Measurements from ENCODE around the gene LANCL3. TPM values are rescaled to one million over a fixed set of nuclear protein-coding genes. Genes with fewer than 3 reads are reported as not detected.
A peak's percentile ranks its signal among the peaks of the same experiment; 100 is the strongest.
"Not testable (repeated sequence)": the region's sequence is repeated elsewhere in the genome, so short reads cannot be mapped to it uniquely, and the experiment has no call there.

LANCL3 gene
- total and polyA plus RNA-seq, 9 donors, result 0.13 to 0.60 (median 0.35) TPM

DNA sequence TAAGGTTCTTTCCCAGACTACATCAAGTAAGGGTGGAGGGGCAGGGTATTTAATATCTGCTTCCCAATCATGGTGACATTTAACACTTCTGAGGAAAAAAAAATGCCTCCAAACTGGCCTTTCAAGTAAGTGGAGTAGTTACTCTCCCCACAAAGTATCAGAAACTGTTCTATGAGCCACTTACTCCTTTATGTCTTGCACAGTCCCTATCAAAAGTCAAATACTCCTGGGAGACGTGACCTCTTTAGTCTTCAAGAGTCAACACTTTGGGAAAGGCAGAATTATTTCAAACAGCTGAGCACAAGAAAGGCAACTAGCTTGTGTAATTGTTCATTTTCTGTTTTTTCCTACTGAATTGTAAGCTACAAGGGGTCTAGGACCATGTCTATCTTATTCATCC, 1.1 kb upstream of the LANCL3 start:
- no CpG with 5 or more reads among the region's 1 CpG for WGBS (ENCODE audit: insufficient coverage)

DNA sequence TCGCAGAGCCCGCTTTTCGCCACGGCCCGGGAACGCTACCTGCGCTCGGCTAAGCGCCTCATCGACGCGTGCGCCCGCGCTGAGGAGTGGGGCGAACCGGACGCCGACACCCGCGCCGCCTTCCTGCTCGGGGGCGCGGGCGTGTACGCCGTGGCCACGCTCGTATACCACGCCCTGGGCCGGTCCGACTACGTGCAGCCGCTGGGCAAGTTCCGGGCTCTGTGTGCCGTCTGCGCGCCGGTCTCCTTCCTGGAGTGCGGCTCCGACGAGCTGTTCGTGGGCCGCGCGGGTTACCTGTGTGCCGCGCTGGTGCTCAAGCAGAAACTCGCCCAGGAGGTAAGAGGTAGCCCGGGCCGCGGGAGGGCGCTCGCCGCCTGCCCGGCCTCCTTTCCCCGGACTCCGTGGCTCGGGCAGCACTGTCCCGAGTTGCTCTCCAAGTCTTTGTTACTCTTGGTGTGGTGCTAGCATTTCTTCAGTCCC, 687 bp downstream of the LANCL3 start:
- not testable (repeated sequence) for H3K9me3 ChIP-seq (replicated peaks; ENCODE audit: control insufficient read depth, low read depth, low read length); DNase-seq; H3K27ac ChIP-seq (ENCODE audit: low read length); H3K4me1 ChIP-seq (ENCODE audit: control insufficient read depth, insufficient read depth, low read length); H3K36me3 ChIP-seq (ENCODE audit: control insufficient read depth, insufficient read depth, low read length)
- Histone ChIP-seq H3K4me3 (ENCODE audit: low read length) (peak overlapping the region; percentile 13), H3K27me3 (ENCODE audit: control insufficient read depth, insufficient read depth, low read length) (peaks cover 21% of the 10 kb centered on the region)
- 21% methylated on average over 26 of the region's 61 CpGs for WGBS (ENCODE audit: insufficient coverage)

More for the DNA sequence above, 1.1 kb upstream of the LANCL3 start:
- not testable (repeated sequence) for H3K4me3 ChIP-seq (ENCODE audit: low read length); H3K27ac ChIP-seq (ENCODE audit: low read length); DNase-seq; H3K9me3 ChIP-seq (replicated peaks; ENCODE audit: control insufficient read depth, low read depth, low read length); H3K4me1 ChIP-seq (ENCODE audit: control insufficient read depth, insufficient read depth, low read length); H3K36me3 ChIP-seq (ENCODE audit: control insufficient read depth, insufficient read depth, low read length)
- H3K27me3 ChIP-seq (ENCODE audit: control insufficient read depth, insufficient read depth, low read length), result peaks cover 19% of the 10 kb centered on the region

DNA sequence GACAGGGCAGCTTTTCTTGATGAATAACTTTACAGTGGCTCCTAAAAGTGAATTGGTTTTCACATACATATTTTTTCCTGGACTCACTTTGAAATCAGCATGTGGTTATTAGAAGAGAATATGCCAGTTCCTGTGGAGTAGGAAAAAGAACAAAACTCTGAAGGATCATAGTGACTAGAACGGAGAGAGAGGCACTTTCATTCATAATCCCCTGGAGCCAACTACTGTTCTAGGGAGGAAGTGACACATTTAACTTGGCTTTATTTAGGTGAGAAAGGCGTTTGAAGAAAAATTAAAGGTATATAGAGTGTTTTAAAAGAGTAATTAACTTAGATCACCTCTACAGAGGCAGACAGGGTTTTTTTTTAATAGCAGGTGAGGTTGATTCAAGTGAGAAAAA, 1.7 kb downstream of the LANCL3 start:
- WGBS (ENCODE audit: insufficient coverage), result no CpG with 5 or more reads among the region's 2 CpGs
- not testable (repeated sequence) for H3K27ac ChIP-seq (ENCODE audit: low read length); H3K36me3 ChIP-seq (ENCODE audit: control insufficient read depth, insufficient read depth, low read length); H3K9me3 ChIP-seq (replicated peaks; ENCODE audit: control insufficient read depth, low read depth, low read length); DNase-seq; H3K4me3 ChIP-seq (ENCODE audit: low read length); H3K4me1 ChIP-seq (ENCODE audit: control insufficient read depth, insufficient read depth, low read length)
- H3K27me3 ChIP-seq (ENCODE audit: control insufficient read depth, insufficient read depth, low read length), result peaks cover 21% of the 10 kb centered on the region

DNA sequence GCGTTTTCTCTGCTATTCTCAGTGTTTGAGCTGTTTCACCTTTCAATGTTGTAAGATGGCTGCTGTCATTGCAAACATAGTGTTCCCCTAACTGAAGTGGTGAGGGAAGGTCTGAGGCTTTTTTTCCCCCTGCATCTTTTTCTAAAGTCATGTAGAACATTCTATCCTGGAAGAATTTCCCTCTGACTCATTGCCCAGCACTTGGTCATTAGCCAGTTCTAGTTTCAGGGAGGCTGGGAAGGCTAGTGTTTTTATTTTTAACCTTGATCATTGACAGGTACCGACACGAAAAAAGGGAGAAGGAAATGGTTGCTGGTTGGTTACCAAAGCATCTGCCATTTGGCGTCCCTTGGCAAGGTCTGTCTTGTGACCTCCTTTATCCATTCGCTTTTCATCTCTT, 6.6 kb downstream of the LANCL3 start:
- Histone ChIP-seq H3K4me1 (ENCODE audit: control insufficient read depth, insufficient read depth, low read length) (no peaks in the 10 kb centered on the region), H3K9me3 (replicated peaks; ENCODE audit: control insufficient read depth, low read depth, low read length) (no peaks in the 10 kb centered on the region), H3K27me3 (ENCODE audit: control insufficient read depth, insufficient read depth, low read length) (peaks cover 4% of the 10 kb centered on the region), H3K4me3 (ENCODE audit: low read length) (no peak overlapping the region), H3K36me3 (ENCODE audit: control insufficient read depth, insufficient read depth, low read length) (no peaks in the 10 kb centered on the region), H3K27ac (ENCODE audit: low read length) (no peak overlapping the region)
- no peak for DNase-seq
- no CpG with 5 or more reads among the region's 5 CpGs for WGBS (ENCODE audit: insufficient coverage)

DNA sequence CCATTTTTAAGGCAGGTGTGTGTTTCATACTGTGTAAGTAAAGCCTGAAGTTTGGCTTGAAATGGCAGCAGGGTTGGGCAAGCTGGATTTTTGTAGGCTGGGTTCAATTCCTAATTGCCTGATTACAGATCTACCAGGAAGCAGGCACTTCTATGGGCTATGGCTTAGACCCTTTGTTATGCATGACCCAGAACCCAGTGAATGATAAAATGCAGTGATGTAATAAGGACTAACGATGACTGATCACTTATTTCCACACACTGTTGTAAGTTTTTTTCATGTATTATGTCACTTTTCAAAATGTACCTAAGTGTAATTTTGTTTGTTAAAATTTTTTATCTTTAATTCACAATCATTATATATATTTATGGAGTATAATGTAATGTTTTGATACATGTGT, 8.6 kb downstream of the LANCL3 start:
- H3K9me3 ChIP-seq (replicated peaks; ENCODE audit: control insufficient read depth, low read depth, low read length), result no peaks in the 10 kb centered on the region
- WGBS (ENCODE audit: insufficient coverage), result no CpG with 5 or more reads among the region's 1 CpG
- peaks cover 2% of the 10 kb centered on the region for H3K27me3 ChIP-seq (ENCODE audit: control insufficient read depth, insufficient read depth, low read length)

DNA sequence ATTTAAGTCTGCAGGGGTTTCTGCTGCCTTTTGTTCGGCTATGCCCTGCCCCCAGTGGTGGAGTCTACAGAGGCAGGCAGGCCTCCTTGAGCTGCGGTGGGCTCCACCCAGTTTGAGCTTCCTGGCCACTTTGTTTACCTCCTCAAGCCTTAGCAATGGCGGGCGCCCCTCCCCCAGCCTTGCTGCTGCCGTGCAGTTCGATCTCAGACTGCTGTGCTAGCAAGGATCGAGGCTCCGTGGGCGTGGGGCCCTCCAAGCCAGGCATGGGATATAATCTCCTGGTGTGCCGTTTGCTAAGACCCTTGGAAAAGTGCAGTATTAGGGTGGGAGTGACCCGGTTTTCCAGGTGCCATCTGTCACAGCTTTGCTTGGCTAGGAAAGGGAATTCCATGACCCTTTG, 15.9 kb downstream of the LANCL3 start:
- WGBS (ENCODE audit: insufficient coverage), result 87% methylated on average over 7 of the region's 11 CpGs
- not testable (repeated sequence) for DNase-seq; H3K27ac ChIP-seq (ENCODE audit: low read length); H3K27me3 ChIP-seq (ENCODE audit: control insufficient read depth, insufficient read depth, low read length); H3K9me3 ChIP-seq (replicated peaks; ENCODE audit: control insufficient read depth, low read depth, low read length); H3K4me3 ChIP-seq (ENCODE audit: low read length); H3K4me1 ChIP-seq (ENCODE audit: control insufficient read depth, insufficient read depth, low read length); H3K36me3 ChIP-seq (ENCODE audit: control insufficient read depth, insufficient read depth, low read length)

More for the DNA sequence above, 8.6 kb downstream of the LANCL3 start:
- no peak overlapping the region for H3K4me3 ChIP-seq (ENCODE audit: low read length)
- no peaks in the 10 kb centered on the region for H3K36me3 ChIP-seq (ENCODE audit: control insufficient read depth, insufficient read depth, low read length)
- DNase-seq, result no peak
- H3K27ac ChIP-seq (ENCODE audit: low read length), result no peak overlapping the region
- no peaks in the 10 kb centered on the region for H3K4me1 ChIP-seq (ENCODE audit: control insufficient read depth, insufficient read depth, low read length)

DNA sequence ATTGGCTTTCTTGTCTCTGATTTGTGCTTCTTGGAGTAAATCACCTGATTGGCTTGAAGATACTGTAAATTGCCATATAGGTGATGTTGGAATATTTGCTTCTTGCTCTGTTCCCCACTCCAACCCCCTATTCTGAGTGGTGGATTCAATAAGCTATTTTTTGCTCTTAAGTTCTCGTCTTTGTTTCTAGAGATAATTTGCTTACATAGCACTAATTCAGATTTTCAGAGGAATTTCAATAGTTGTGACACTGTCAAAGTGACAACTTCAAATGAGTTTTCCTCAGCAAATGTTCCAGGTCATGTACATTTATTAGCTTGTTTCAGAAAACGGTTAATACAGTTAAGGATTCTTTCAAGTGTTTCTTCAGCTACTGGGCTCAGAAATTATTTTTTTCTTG, 18.6 kb downstream of the LANCL3 start:
- no peaks in the 10 kb centered on the region for H3K36me3 ChIP-seq (ENCODE audit: control insufficient read depth, insufficient read depth, low read length)
- no peaks in the 10 kb centered on the region for H3K4me1 ChIP-seq (ENCODE audit: control insufficient read depth, insufficient read depth, low read length)
- WGBS (ENCODE audit: insufficient coverage), result no CpG with 5 or more reads among the region's 2 CpGs
- H3K27me3 ChIP-seq (ENCODE audit: control insufficient read depth, insufficient read depth, low read length), result peaks cover 3% of the 10 kb centered on the region
- H3K4me3 ChIP-seq (ENCODE audit: low read length), result no peak overlapping the region
- no peak for DNase-seq
- no peaks in the 10 kb centered on the region for H3K9me3 ChIP-seq (replicated peaks; ENCODE audit: control insufficient read depth, low read depth, low read length)
- H3K27ac ChIP-seq (ENCODE audit: low read length), result no peak overlapping the region

DNA sequence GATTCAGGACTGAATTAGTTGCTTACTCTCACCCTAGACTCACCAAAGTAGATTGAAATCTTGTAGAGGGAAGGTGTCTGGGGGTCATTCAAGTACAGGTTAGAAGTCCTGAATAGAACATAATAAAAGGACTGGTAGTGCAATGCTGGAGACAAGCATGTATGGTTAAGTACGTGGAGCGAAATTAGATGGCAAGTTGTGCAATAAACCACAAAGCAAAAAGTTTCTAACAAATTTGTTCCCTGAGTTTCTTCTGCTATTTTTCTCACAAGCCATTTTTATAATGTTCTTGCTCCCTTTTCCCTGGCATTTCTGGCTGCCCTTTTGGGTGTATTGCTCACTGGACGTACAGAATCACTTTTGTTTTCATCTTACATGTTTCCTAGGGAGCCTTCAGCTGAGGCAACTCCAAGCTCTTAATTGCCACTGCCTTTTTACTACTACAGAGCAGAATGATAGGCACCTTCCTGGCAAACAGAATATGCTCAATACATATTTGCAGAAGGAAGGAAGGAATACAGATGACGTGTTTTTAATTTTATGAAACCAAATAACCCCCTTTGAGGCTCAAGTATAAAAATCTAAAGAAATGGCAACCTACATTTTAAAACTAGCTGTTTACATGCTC, 23.4 kb downstream of the LANCL3 start:
- DNase-seq, result no peak
- H3K27me3 ChIP-seq (ENCODE audit: control insufficient read depth, insufficient read depth, low read length), result peaks cover 6% of the 10 kb centered on the region
- H3K4me3 ChIP-seq (ENCODE audit: low read length), result no peak overlapping the region
- H3K4me1 ChIP-seq (ENCODE audit: control insufficient read depth, insufficient read depth, low read length), result no peaks in the 10 kb centered on the region
- H3K9me3 ChIP-seq (replicated peaks; ENCODE audit: control insufficient read depth, low read depth, low read length), result no peaks in the 10 kb centered on the region
- WGBS (ENCODE audit: insufficient coverage), result 100% methylated on average over 1 of the region's 4 CpGs
- H3K36me3 ChIP-seq (ENCODE audit: control insufficient read depth, insufficient read depth, low read length), result no peaks in the 10 kb centered on the region
- H3K27ac ChIP-seq (ENCODE audit: low read length), result no peak overlapping the region

DNA sequence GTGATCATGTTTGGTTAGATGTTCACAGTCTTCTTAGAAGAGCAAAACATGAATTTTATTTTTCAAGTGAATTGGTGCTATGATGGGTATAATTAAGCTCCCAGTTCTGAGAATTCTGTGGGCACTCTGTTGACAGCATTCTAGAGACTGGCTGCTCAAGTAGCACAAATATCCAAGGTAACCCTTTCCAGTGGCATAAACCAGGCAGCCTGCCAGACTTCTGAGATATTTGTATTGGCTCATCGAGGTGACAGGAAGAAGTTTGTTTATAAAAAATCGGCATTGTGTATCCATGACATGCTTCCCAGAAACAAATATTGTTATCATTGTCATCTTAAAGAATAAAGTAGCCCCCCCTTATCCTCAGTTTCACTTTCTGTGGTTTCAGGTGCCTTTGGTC, 28.3 kb downstream of the LANCL3 start:
- no peak for DNase-seq
- peaks cover 9% of the 10 kb centered on the region for H3K27me3 ChIP-seq (ENCODE audit: control insufficient read depth, insufficient read depth, low read length)
- no peak overlapping the region for H3K4me3 ChIP-seq (ENCODE audit: low read length)
- WGBS (ENCODE audit: insufficient coverage), result no CpG with 5 or more reads among the region's 2 CpGs
- no peaks in the 10 kb centered on the region for H3K36me3 ChIP-seq (ENCODE audit: control insufficient read depth, insufficient read depth, low read length)
- no peak overlapping the region for H3K27ac ChIP-seq (ENCODE audit: low read length)
- no peaks in the 10 kb centered on the region for H3K4me1 ChIP-seq (ENCODE audit: control insufficient read depth, insufficient read depth, low read length)
- H3K9me3 ChIP-seq (replicated peaks; ENCODE audit: control insufficient read depth, low read depth, low read length), result no peaks in the 10 kb centered on the region

DNA sequence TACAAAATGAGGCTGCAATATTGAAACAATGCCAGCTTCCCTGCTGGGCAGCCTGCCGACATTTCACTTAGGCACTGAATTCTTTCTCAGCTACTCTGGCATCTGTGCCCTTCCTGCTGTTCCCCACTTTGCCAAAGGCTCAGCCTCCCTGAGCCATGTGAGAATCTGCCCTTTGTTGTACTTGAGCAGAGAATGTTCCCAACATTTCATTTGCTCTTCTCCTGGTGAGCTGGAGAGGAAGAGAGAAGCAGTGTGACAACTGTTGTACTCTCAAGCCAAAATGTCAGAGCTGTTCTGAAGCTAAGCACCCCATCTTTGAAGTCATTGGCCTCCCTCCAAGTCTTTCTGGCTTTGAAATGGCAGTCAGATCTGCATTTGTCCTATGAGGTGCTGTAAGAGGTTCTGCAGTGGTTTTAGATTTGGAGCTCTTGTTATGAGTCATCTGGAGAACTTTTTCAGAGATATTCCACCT, 32.5 kb downstream of the LANCL3 start:
- H3K4me3 ChIP-seq (ENCODE audit: low read length), result no peak overlapping the region
- no peaks in the 10 kb centered on the region for H3K9me3 ChIP-seq (replicated peaks; ENCODE audit: control insufficient read depth, low read depth, low read length)
- no peak overlapping the region for H3K27ac ChIP-seq (ENCODE audit: low read length)
- no peaks in the 10 kb centered on the region for H3K36me3 ChIP-seq (ENCODE audit: control insufficient read depth, insufficient read depth, low read length)
- H3K4me1 ChIP-seq (ENCODE audit: control insufficient read depth, insufficient read depth, low read length), result no peaks in the 10 kb centered on the region
- 71% methylated on average over 1 of the region's 1 CpG for WGBS (ENCODE audit: insufficient coverage)
- peak; percentile 25 for DNase-seq
- H3K27me3 ChIP-seq (ENCODE audit: control insufficient read depth, insufficient read depth, low read length), result peaks cover 11% of the 10 kb centered on the region

DNA sequence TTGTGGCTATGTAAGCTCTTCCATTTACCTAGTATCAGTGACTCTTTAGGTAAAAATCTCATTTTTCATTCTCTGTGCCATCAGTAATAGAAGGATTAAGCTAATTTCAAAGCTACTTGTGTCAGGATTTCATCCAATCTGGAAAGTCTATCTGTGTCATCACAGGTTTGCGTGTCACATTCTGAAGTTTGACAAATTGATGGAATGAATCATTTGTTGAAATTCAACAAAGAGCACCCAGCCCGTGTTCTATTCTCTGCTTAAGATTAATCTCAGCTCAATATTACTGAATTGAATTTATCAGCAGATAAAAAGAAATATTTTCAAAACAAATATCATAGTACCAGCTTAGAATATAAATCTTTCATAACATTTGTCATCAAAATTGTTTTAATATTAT, 35.8 kb downstream of the LANCL3 start:
- no peaks in the 10 kb centered on the region for H3K36me3 ChIP-seq (ENCODE audit: control insufficient read depth, insufficient read depth, low read length)
- no peak overlapping the region for H3K4me3 ChIP-seq (ENCODE audit: low read length)
- no peaks in the 10 kb centered on the region for H3K4me1 ChIP-seq (ENCODE audit: control insufficient read depth, insufficient read depth, low read length)
- DNase-seq, result no peak
- peaks cover 19% of the 10 kb centered on the region for H3K27me3 ChIP-seq (ENCODE audit: control insufficient read depth, insufficient read depth, low read length)
- no peaks in the 10 kb centered on the region for H3K9me3 ChIP-seq (replicated peaks; ENCODE audit: control insufficient read depth, low read depth, low read length)
- WGBS (ENCODE audit: insufficient coverage), result no CpG with 5 or more reads among the region's 2 CpGs
- no peak overlapping the region for H3K27ac ChIP-seq (ENCODE audit: low read length)
